Neuron (in vitro differentiated cells): ENCODE data around the gene STYX.

ENCODE experiments used
- H2AFZ ChIP-seq: one replicate; pipeline ENCODE4 v1.6.1; 2013; ENCODE audit warnings: low read depth, mild to moderate bottlenecking, inconsistent platforms, low read length, moderate library complexity
- H3K27me3 ChIP-seq: one replicate; pipeline ENCODE4 v1.6.1; 2013; ENCODE audit warnings: low read length; ENCODE audit not compliant: insufficient read depth
- H3K36me3 ChIP-seq: one replicate; pipeline ENCODE4 v1.6.1; 2013; ENCODE audit warnings: low read length; ENCODE audit not compliant: insufficient read depth
- H3K4me1 ChIP-seq: one replicate; pipeline ENCODE4 v1.6.1; 2013; ENCODE audit warnings: low read length; ENCODE audit not compliant: insufficient read depth
- H3K4me3 ChIP-seq: 2 replicates; pipeline ENCODE4 v1.5.1; 2013; ENCODE audit warnings: mild to moderate bottlenecking, low read length, moderate library complexity
- H3K9me3 ChIP-seq: one replicate; pipeline ENCODE4 v1.6.1; 2013; ENCODE audit warnings: low read length

The STYX gene

DNA sequence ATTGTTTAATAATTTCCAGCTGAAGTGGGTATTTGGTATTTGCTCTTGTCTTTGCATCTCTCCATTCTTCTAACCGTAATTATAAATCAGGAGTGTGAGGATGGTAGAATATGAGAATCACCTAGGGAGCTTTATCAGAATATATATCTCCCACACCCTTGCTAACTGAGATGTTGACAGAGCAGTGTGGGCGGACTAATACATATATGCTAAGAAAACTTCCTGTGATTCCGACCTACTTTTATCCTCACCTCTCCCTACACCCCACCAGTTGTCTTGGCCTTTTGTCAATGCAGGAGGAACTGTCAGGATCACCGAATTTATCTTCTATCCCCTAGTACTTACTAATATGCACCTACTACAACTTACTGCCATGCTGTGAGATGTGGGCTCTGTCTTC lies 76.1 kb downstream of the STYX start:
- Histone ChIP-seq H3K27me3 (no peaks in the 10 kb centered on the region), H2AFZ (no peak overlapping the region), H3K4me1 (no peaks in the 10 kb centered on the region), H3K36me3 (no peaks in the 10 kb centered on the region), H3K4me3 (no peak overlapping the region), H3K9me3 (no peaks in the 10 kb centered on the region)

- H3K4me3 ChIP-seq = no peak overlapping the region
- H3K27me3 ChIP-seq = no peaks in the 10 kb centered on the region
- no peak overlapping the region for H2AFZ ChIP-seq
These were observed 78.1 kb downstream of the STYX start for GRCh38 chr14:52808101-52808500.

GRCh38 chr14:52821805-52822250 lies 91.9 kb downstream of the STYX start:
- no peaks in the 10 kb centered on the region for H3K4me1 ChIP-seq
- no peak overlapping the region for H3K4me3 ChIP-seq
- H2AFZ ChIP-seq = no peak overlapping the region
- no peaks in the 10 kb centered on the region for H3K27me3 ChIP-seq
- H3K36me3 ChIP-seq = no peaks in the 10 kb centered on the region
- no peaks in the 10 kb centered on the region for H3K9me3 ChIP-seq

More at GRCh38 chr14:52808101-52808500, 78.1 kb downstream of the STYX start:
- Histone ChIP-seq H3K4me1 (no peaks in the 10 kb centered on the region), H3K36me3 (no peaks in the 10 kb centered on the region), H3K9me3 (no peaks in the 10 kb centered on the region)

DNA sequence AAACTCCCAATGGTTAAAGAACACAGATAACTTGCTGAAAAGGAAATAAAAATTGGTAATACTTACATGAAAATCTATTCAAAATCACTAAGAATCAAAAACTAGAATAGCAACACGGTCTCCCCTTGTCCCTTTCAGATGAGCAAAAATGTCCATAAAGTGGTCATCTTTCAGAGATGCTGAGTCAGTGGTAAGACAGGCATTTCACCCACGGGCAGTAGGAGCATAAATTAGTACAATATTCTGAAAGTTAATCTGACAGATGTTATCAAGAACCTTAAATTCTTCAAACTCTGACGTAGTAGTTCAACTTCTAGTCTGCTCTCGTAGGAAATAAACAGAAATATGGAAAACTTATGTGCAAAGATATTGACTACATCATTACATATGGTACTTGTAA lies 94.5 kb downstream of the STYX start:
- no peaks in the 10 kb centered on the region for H3K36me3 ChIP-seq

More for the DNA sequence above, 94.5 kb downstream of the STYX start:
- no peaks in the 10 kb centered on the region for H3K27me3 ChIP-seq
- no peak overlapping the region for H3K4me3 ChIP-seq
- H3K4me1 ChIP-seq = no peaks in the 10 kb centered on the region
- H2AFZ ChIP-seq = no peak overlapping the region
- no peaks in the 10 kb centered on the region for H3K9me3 ChIP-seq
